ENCODE measurements around the gene RAD51B.

RAD51B gene

DNA sequence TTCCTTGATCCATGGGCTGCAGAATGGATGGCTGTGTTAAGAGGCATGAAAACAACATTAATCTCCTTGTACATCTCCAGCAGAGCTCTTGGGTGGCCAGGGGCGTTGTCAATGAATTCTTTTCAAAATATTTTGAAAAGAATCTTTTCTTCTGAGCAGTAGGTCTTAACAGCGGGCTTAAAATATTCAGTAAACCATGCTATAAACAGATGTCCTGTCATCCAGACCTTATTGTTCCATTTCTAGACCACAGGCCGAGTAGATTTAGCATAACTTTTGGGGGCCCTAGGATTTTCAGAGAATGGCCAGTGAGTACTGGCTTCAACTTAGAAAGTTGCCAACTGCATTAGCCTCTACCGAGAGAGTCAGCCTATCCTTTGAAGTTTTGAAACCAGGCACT is 130.2 kb downstream of the RAD51B start:
- DNase-seq (ENCODE audit: low spot score), result no peak
- TF ChIP-seq, protein P1, sequence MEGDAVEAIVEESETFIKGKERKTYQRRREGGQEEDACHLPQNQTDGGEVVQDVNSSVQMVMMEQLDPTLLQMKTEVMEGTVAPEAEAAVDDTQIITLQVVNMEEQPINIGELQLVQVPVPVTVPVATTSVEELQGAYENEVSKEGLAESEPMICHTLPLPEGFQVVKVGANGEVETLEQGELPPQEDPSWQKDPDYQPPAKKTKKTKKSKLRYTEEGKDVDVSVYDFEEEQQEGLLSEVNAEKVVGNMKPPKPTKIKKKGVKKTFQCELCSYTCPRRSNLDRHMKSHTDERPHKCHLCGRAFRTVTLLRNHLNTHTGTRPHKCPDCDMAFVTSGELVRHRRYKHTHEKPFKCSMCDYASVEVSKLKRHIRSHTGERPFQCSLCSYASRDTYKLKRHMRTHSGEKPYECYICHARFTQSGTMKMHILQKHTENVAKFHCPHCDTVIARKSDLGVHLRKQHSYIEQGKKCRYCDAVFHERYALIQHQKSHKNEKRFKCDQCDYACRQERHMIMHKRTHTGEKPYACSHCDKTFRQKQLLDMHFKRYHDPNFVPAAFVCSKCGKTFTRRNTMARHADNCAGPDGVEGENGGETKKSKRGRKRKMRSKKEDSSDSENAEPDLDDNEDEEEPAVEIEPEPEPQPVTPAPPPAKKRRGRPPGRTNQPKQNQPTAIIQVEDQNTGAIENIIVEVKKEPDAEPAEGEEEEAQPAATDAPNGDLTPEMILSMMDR (IDR thresholded peaks at IDR 0.05; ENCODE audit: extremely low read depth, missing control alignments), result no peak

DNA sequence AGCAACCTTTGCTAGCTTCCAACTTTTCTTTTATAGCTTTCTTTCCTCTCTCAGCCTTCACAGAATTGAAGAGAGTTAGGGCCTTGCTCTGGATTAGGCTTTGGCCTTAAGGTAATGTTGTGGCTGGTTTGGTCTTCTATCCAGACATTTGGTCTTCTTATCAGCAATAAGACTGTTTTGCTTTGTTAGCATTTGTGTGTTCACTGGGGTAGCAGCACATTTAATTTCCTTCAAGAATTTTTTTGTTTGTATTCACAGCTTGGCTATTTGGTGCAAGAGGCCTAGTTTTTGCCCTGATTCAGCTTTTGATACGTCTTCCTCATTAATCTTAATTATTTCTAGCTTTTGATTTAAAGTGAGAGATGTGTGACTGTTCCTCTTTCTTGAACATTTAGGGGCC is 130.8 kb downstream of the RAD51B start:
- TF ChIP-seq, protein P1 (IDR thresholded peaks at IDR 0.05; ENCODE audit: extremely low read depth, missing control alignments), result no peak
- no peak for DNase-seq (ENCODE audit: low spot score)

DNA sequence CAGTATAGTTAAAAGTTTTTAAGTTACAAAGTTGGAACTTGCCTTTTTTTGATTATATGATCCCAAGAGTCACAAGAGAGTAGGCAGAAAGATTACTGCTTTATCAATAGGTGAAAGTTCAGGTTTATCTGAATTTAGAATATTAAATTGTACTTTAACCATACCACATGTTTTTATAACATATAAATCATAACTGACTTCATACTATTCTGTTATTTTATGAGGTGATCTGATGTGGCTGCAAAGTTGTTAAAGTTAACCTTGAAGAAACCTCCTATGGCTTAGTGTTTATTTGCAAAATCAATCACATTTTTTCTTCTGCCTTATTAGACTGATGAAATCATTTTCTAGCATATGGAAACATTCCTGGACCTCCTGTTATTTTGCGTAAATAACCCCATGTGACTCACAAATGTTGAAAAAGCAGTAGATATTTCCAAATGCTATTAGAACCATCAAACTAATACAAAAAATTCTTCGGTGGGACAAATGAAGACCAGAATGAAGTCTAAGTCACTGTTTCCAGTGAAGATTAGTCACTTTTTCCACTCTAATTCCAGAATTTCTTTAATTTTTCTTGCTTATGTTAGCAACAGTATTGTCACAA is 132.1 kb downstream of the RAD51B start:
- DNase-seq (ENCODE audit: low spot score), result no peak
- TF ChIP-seq, protein P1 (IDR thresholded peaks at IDR 0.05; ENCODE audit: extremely low read depth, missing control alignments), result no peak

DNA sequence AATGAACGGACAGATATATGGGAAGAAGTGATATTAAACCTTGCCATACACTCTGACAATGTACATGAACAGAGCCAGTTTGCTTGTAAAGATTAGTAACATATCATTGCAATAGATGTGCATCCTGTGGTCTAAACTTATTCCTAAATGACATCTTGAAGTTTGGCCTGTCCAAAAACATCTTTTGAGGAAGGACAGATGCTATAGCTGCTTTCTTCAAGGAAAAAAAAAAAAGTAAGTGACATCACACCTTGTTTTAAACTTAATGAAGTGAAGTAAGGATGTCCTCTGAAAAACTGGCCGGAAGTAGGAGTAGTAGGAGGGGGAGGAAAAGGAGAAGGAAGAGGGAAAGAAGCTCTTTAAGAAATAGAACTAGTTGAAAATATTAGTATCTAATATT is 132.8 kb downstream of the RAD51B start:
- DNase-seq (ENCODE audit: low spot score), result no peak
- TF ChIP-seq, protein P1 (IDR thresholded peaks at IDR 0.05; ENCODE audit: extremely low read depth, missing control alignments), result no peak

DNA sequence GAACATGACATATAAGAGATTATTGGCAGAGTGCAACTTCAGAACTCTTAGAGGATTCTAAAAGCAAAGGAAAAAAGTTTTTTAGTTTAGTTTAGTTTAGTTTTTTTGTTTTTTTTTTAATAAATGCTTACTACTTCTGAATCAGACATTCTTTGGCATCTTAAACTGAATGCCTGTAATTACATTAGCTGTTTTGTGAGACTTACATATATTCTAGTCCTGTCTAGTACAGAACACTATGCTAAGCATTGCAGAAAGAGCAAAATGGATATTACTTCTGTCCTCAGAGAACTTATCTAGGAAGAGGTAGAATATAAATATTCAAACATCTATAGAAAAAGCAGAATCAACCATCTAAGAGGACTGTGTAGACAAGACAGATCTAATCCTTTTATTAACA is 133.2 kb downstream of the RAD51B start:
- TF ChIP-seq, protein P1 (IDR thresholded peaks at IDR 0.05; ENCODE audit: extremely low read depth, missing control alignments), result no peak
- no peak for DNase-seq (ENCODE audit: low spot score)

DNA sequence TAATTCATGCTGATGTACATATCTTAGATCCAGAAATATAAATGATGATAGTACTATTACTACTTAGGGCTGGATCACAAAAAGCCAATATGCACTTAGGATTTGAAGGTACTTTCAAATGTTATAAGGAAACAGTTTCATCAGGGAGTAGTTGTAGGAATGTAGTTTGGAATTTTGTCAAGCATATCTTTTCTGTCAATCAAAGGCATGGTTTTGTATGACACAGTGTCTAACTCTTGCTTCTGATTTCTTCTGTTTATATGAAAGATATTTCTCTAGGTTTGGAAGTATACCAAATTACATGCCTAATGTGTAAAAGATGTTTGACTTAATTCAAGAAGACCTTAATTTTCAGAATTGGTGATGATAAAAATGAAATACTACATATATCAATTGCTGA is 135.7 kb downstream of the RAD51B start:
- TF ChIP-seq, protein P1 (IDR thresholded peaks at IDR 0.05; ENCODE audit: extremely low read depth, missing control alignments), result no peak
- no peak for DNase-seq (ENCODE audit: low spot score)

- no peak for DNase-seq (ENCODE audit: low spot score)
- TF ChIP-seq, protein P1 (IDR thresholded peaks at IDR 0.05; ENCODE audit: extremely low read depth, missing control alignments), result no peak
Observed at GRCh38 chr14:67957946-67958345, 138.4 kb downstream of the RAD51B start.

Measured in GM20000 (cell line).